ENCODE results near the gene TYK2. TPM values are rescaled to one million over a fixed set of nuclear protein-coding genes. Genes with fewer than 3 reads are reported as not detected.

TYK2 gene
- total RNA-seq, 4 donors from 2014 or later, result 59.2 to 94.4 (median 75.9) TPM

DNA sequence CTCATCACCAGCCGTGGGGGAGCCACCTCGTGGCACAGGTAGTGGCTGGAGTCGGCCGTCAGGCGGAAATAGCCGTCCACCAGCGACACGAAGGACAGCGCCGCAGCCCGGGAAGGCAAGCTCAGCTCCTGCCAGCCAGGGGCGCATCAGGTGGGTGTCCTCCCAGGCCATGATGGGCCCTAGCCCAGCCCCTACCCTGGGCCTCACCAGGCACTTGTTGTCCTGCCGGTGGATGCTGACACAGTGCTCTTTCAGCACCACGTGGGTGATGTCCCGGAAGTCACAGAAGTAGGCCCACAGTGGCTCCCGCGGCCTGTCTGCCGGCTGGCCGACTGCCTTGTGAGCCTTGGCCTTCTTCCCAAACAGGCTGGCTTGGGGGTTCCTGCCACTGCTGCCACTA lies 15.7 kb downstream of the TYK2 start:
- TF ChIP-seq CTCF (IDR thresholded peaks at IDR 0.05; ENCODE audit: low read depth), result no peak

GRCh38 chr19:10363789-10364281 lies 16.5 kb downstream of the TYK2 start:
- no peak for TF ChIP-seq CTCF (IDR thresholded peaks at IDR 0.05; ENCODE audit: low read depth)

- no peak for TF ChIP-seq CTCF (IDR thresholded peaks at IDR 0.05; ENCODE audit: low read depth)
These were observed 18.1 kb downstream of the TYK2 start for GRCh38 chr19:10362259-10362658.

DNA sequence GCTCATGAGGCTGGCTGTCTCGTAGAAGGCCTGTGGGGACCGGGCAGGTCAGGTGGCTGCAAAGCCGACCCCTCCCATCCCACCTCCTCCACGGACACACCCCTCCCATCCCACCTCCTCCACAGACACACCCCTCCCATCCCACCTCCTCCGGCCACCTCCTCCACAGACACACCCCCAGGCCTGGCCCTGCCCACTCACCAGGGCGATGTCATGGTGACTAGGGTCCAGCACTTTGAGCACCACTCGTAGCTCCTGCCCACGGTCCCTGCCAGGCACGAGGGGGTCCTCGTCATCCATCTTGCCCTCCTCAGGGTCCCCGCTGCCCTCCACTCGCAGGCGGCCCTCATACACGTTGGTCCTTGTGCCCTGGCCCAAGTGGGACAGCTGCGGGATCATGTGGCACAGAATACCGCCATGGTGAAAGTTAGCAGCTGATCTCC lies 18.8 kb downstream of the TYK2 start:
- TF ChIP-seq CTCF (IDR thresholded peaks at IDR 0.05; ENCODE audit: low read depth), result no peak

GRCh38 chr19:10356431-10356830 lies 23.9 kb downstream of the TYK2 start:
- no peak for TF ChIP-seq CTCF (IDR thresholded peaks at IDR 0.05; ENCODE audit: low read depth)

GRCh38 chr19:10353793-10354391 lies 26.5 kb downstream of the TYK2 start:
- no peak for TF ChIP-seq CTCF (IDR thresholded peaks at IDR 0.05; ENCODE audit: low read depth)

DNA sequence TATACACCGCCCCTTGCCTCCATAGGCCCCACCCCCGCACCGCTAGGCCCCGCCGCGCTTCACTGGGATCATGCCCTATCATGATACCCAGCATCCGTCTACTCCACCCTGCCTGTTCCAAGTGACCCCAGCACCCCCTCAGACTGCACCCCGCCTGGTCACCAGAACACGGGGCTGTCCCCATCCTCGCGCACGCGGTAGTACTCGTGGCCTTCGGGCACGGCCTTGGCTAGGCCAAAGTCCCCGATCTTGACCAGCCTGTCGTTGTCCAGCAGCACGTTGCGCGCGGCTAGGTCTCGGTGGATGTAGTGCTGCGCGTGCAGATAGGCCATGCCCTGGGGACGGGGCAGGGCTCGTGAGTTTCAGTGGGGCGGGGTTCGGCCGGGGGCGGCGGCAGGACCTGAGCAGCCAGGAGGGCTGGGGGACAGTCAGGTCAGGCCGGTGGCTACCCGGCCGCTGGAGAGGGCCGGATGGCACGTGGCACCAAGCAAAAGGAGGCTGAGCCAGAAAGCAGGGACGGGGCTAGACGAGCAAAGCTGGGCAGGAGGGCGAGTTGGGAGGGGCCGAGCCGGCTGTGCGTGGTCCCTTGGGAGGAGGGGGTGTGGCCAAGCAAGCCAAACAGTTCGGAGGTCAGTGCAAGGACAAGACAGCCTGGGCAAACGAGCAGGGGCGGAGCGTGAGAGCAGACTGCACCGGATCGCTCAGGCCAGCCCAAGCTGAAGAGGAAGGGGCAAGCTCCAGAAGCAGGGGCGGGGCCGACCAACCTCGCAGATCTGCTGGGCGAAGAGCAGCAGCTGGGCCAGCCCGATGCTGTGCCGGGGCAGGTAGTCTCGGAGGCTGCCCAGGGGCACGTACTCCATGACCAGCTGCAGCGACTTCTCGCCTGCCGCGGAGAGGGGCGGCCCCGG lies 27.4 kb downstream of the TYK2 start:
- no peak for TF ChIP-seq CTCF (IDR thresholded peaks at IDR 0.05; ENCODE audit: low read depth)

Data from subcutaneous adipose tissue (tissue), 4 donors.